SJCRH30 (cell line): ENCODE measurements around the gene LSM2. TPM values are rescaled to one million over a fixed set of nuclear protein-coding genes. Genes with fewer than 3 reads are reported as not detected.
"Not testable (repeated sequence)": the region's sequence is repeated elsewhere in the genome, so short reads cannot be mapped to it uniquely, and the experiment has no call there.

Experiments used
- DNase-seq, 2 experiments: peaks; one replicate each; pipeline ENCODE4 v3.0.0-alpha.2; 2015 to 2020
- H3K27ac ChIP-seq: fragments of 250-450 bp; sonication (Bioruptor Pico); 2 replicates; pipeline ENCODE4 v1.5.1; 2020; ENCODE audit warnings: mild to moderate bottlenecking, moderate library complexity
- H3K27me3 ChIP-seq: fragments of 250-450 bp; sonication (Bioruptor Pico); 2 replicates; pipeline ENCODE4 v1.5.1; 2020; ENCODE audit warnings: mild to moderate bottlenecking, moderate library complexity
- H3K36me3 ChIP-seq: fragments of 250-450 bp; sonication (Bioruptor Pico); 2 replicates; pipeline ENCODE4 v1.5.1; 2020; ENCODE audit warnings: mild to moderate bottlenecking, moderate library complexity
- H3K4me1 ChIP-seq: fragments of 250-450 bp; sonication (Bioruptor Pico); 2 replicates; pipeline ENCODE4 v1.5.1; 2020; ENCODE audit warnings: mild to moderate bottlenecking, moderate library complexity
- H3K4me3 ChIP-seq: fragments of 250-450 bp; sonication (Bioruptor Pico); 2 replicates; pipeline ENCODE4 v1.5.1; 2020; ENCODE audit warnings: mild to moderate bottlenecking, moderate library complexity
- H3K9me3 ChIP-seq: fragments of 250-450 bp; sonication (Bioruptor Pico); replicated peaks from 2 replicates; pipeline ENCODE4 v1.5.1; 2020; ENCODE audit warnings: mild to moderate bottlenecking, moderate library complexity
- total RNA-seq: library from RNA; depleted of rRNA; stranded (reverse); fragments of >200 nt; shearing (Covaris generic); gene quantifications from 2 replicates; pipeline ENCODE4 v1.2.3, GENCODE V29; 2014

The LSM2 gene
- total RNA-seq, 1 experiment from 2014 or later = 90.1 TPM

GRCh38 chr6:31794866-31795615 lies 11.7 kb downstream of the LSM2 start:
- Histone ChIP-seq H3K4me3 (peak overlapping the region; percentile 88), H3K27ac (peak overlapping the region; percentile 84), H3K4me1 (no peaks in the 10 kb centered on the region), H3K36me3 (peaks cover 25% of the 10 kb centered on the region), H3K9me3 (no peaks in the 10 kb centered on the region), H3K27me3 (no peaks in the 10 kb centered on the region)
- DNase-seq = peak; percentile 47 to 53

GRCh38 chr6:31794294-31794865 lies 12.4 kb downstream of the LSM2 start:
- Histone ChIP-seq H3K4me1 (no peaks in the 10 kb centered on the region), H3K4me3 (peak overlapping the region; percentile 88), H3K27me3 (no peaks in the 10 kb centered on the region), H3K36me3 (peaks cover 30% of the 10 kb centered on the region), H3K9me3 (no peaks in the 10 kb centered on the region), H3K27ac (peak overlapping the region; percentile 84)
- DNase-seq = no peak

GRCh38 chr6:31793927-31794245 lies 12.9 kb downstream of the LSM2 start:
- not testable (repeated sequence) for DNase-seq, H3K27ac ChIP-seq, H3K4me1 ChIP-seq, H3K27me3 ChIP-seq, H3K9me3 ChIP-seq
- H3K4me3 ChIP-seq = peak overlapping the region; percentile 88
- peaks cover 35% of the 10 kb centered on the region for H3K36me3 ChIP-seq

GRCh38 chr6:31792761-31793171 lies 14.0 kb downstream of the LSM2 start:
- H3K4me1 ChIP-seq = no peaks in the 10 kb centered on the region
- DNase-seq = no peak
- no peak overlapping the region for H3K27ac ChIP-seq
- H3K36me3 ChIP-seq = peaks cover 38% of the 10 kb centered on the region
- H3K4me3 ChIP-seq = no peak overlapping the region
- H3K27me3 ChIP-seq = no peaks in the 10 kb centered on the region
- H3K9me3 ChIP-seq = no peaks in the 10 kb centered on the region

- Histone ChIP-seq H3K9me3 (no peaks in the 10 kb centered on the region), H3K27ac (no peak overlapping the region), H3K4me1 (no peaks in the 10 kb centered on the region), H3K4me3 (no peak overlapping the region), H3K27me3 (no peaks in the 10 kb centered on the region), H3K36me3 (peaks cover 38% of the 10 kb centered on the region)
- DNase-seq = no peak
Measured at GRCh38 chr6:31792090-31792374, 14.7 kb downstream of the LSM2 start.

GRCh38 chr6:31791324-31792089 lies 15.3 kb downstream of the LSM2 start:
- H3K27me3 ChIP-seq = no peaks in the 10 kb centered on the region
- H3K4me1 ChIP-seq = no peaks in the 10 kb centered on the region
- DNase-seq = peak; percentile 52 to 70
- H3K4me3 ChIP-seq = no peak overlapping the region
- H3K36me3 ChIP-seq = peaks cover 38% of the 10 kb centered on the region
- H3K9me3 ChIP-seq = no peaks in the 10 kb centered on the region
- H3K27ac ChIP-seq = no peak overlapping the region

- DNase-seq = no peak
- H3K4me3 ChIP-seq = no peak overlapping the region
Measured at GRCh38 chr6:31785475-31785874, 21.3 kb downstream of the LSM2 start.

GRCh38 chr6:31784098-31784925 lies 22.5 kb downstream of the LSM2 start:
- H3K36me3 ChIP-seq = peaks cover 37% of the 10 kb centered on the region
- H3K4me1 ChIP-seq = no peaks in the 10 kb centered on the region
- no peaks in the 10 kb centered on the region for H3K9me3 ChIP-seq
- no peaks in the 10 kb centered on the region for H3K27me3 ChIP-seq
- no peak for DNase-seq
- no peak overlapping the region for H3K4me3 ChIP-seq
- H3K27ac ChIP-seq = no peak overlapping the region

More at GRCh38 chr6:31785475-31785874, 21.3 kb downstream of the LSM2 start:
- Histone ChIP-seq H3K9me3 (no peaks in the 10 kb centered on the region), H3K36me3 (peaks cover 40% of the 10 kb centered on the region), H3K27me3 (no peaks in the 10 kb centered on the region), H3K27ac (no peak overlapping the region), H3K4me1 (no peaks in the 10 kb centered on the region)

- peaks cover 31% of the 10 kb centered on the region for H3K36me3 ChIP-seq
- no peaks in the 10 kb centered on the region; the same call in 1 of the 2 replicates for H3K4me1 ChIP-seq
- H3K27me3 ChIP-seq = no peaks in the 10 kb centered on the region
- DNase-seq = no peak
- H3K9me3 ChIP-seq = no peaks in the 10 kb centered on the region
- H3K27ac ChIP-seq = no peak overlapping the region
- no peak overlapping the region for H3K4me3 ChIP-seq
Measured at GRCh38 chr6:31782126-31782855, 24.5 kb downstream of the LSM2 start.

GRCh38 chr6:31781244-31782125 lies 25.3 kb downstream of the LSM2 start:
- Histone ChIP-seq H3K4me1 (peaks cover 3% of the 10 kb centered on the region; the same call in 1 of the 2 replicates), H3K4me3 (no peak overlapping the region), H3K36me3 (peaks cover 31% of the 10 kb centered on the region), H3K9me3 (no peaks in the 10 kb centered on the region), H3K27ac (no peak overlapping the region), H3K27me3 (no peaks in the 10 kb centered on the region)
- DNase-seq = no peak

- no peak for DNase-seq
- no peaks in the 10 kb centered on the region for H3K9me3 ChIP-seq
- peaks cover 3% of the 10 kb centered on the region; the same call in 1 of the 2 replicates for H3K4me1 ChIP-seq
- no peak overlapping the region for H3K27ac ChIP-seq
- peaks cover 31% of the 10 kb centered on the region for H3K36me3 ChIP-seq
- H3K27me3 ChIP-seq = no peaks in the 10 kb centered on the region
- no peak overlapping the region for H3K4me3 ChIP-seq
Measured at GRCh38 chr6:31780507-31781243, 26.1 kb downstream of the LSM2 start.

GRCh38 chr6:31779908-31780307 lies 26.9 kb downstream of the LSM2 start:
- no peak overlapping the region for H3K4me3 ChIP-seq
- no peak overlapping the region for H3K27ac ChIP-seq
- peaks cover 3% of the 10 kb centered on the region; the same call in 1 of the 2 replicates for H3K4me1 ChIP-seq
- peaks cover 30% of the 10 kb centered on the region for H3K36me3 ChIP-seq
- DNase-seq = no peak
- no peaks in the 10 kb centered on the region for H3K27me3 ChIP-seq
- H3K9me3 ChIP-seq = no peaks in the 10 kb centered on the region
